HG03558 (cell line): ENCODE results near the gene RGPD3.
"Not testable (repeated sequence)": the region's sequence is repeated elsewhere in the genome, so short reads cannot be mapped to it uniquely, and the experiment has no call there.

ENCODE experiments used
- ATAC-seq: cut with Tn5 transposase; IDR thresholded peaks from one replicate; pipeline ENCODE4 v1.9.1; 2021; ENCODE audit warnings: moderate number of reproducible peaks; ENCODE audit not compliant: unreplicated experiment; ENCODE audit errors: extremely low read depth

RGPD3 gene

DNA sequence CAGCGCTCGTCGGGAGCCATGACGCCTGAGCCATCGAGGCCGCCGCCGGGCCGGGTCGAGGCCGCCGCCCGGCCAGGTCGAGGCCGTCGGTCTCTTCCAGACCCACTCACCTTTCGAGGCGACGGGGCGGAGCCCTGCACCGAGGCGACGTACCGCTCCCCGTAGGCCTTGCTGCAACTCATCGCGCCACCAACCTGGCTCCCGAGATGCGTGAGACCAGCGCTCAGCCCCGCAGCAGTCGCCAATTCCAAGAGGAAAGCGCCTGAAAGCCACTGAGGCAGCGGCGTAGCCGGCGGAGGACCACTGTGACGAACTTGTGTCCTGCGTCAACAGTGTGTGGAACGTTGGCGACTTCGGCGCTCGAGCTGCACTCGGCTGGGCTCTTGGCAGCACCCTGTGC is at the start of gene RGPD3:
Gene RGPD3 (minus strand): TSS at position 307 of the 400 bp plus-strand sequence. CDS start 125 bp downstream, at position 182.
- not testable (repeated sequence) for ATAC-seq

DNA sequence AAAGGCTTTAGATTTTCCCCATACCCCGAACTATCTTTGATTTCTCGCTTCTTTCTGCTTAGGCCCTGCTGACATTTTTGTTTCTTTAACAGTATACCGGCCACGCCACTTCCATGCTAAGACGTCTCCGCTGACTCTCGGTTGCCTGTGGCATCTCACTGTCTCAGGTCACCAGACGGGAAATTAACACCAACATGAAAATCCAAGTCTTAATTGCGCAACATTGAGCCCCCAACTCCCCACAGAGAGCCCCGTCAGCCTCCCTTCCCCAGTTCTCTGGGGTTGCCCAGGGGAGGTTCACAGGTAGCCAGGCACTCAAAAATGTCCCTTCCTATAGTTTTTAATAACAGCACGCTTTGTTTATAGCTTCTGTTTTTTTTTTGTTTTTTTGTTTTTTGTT is 49.1 kb upstream of the RGPD3 start:
- ATAC-seq = no peak

DNA sequence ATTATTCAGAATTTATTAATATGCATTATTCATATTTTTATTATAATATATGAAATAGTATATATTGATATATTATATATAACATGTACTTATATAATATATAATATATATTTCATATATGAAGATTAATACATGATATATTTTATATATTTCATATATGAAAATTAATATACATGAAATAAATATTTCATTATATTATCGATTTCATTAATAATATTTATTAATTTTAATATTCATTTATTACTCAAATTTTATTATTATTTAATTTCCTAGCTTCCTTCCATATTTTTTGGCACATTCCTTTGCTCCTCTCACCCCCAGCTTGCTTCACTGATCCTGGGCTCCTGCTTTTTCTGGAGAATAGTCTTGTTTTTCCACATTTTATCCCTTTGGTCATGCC is 48.7 kb upstream of the RGPD3 start:
- no peak for ATAC-seq

DNA sequence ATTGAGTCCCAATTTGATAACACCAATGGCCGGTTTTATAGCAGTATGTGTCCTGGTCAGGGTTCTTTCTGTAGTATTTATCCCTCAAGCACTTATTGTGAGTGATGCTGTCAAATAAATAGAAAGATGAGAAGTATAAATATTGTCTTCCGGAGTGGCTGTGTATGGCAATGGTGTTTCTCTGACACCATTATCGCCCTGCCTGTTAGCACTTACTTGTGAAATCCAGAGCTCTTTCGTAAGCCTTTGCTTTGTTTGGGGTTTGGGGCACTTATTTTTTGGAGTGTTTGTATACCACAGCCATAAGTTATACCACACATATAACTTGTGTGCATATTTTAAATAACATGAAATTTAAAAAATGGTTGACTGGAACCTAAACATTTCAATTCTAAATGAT is 48.2 kb upstream of the RGPD3 start:
- no peak for ATAC-seq

DNA sequence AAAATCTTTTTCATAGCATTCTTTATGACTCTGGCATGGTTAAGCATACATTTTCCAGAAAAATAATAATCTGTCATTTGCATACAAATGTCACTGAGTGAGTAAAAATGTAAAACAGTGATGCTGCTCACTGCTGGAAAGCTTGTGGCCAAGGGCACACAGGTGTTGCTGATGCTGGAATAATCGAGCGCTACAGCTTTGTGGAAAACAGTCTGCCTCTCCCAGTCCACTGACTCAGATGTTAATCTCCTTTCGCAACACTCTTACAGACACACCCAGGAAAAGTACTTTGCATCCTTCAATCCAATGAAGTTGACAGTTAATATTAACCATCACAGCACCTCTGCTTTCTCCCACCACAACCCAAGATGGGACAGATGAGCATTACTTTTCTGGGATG is 46.6 kb upstream of the RGPD3 start:
- not testable (repeated sequence) for ATAC-seq

DNA sequence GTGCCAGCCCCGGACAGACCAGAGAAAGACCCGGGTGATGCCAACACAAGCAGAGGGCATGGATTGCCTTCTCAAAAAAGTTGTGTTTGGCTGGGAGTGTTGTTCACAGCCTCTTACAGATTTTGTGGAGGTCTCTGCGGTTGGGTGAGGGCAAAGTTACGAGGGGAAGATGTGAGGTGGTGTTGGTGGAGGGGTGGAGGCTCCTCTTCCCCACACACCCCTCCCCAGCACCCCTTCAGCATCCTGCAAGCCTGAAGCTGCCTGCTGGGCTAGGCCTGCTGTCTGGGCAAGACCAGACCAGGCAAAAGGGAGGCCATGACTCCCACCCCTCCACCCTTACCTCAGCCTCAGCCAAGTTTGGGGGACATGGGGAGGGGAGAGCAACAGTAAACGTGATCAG is 45.2 kb upstream of the RGPD3 start:
- ATAC-seq = not testable (repeated sequence)

DNA sequence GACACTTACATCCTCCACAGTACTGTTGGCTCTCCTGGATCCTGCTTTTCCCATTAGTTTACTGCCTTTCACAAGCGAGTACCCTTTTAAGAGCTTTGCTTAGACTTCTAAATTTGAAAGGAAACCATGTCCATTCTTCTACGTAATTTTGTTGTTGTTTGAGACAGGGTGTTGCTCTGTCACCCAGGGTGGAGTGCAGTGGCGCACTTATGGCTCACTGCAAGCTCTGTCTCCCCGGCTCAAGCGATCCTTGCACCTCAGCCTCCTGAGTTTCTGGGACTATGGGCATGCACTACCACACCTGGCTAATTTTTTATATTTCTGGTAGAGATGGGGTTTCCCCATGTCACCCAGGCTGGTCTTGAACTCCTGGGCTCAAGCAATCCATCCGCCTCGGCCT is 43.7 kb upstream of the RGPD3 start:
- ATAC-seq = not testable (repeated sequence)

DNA sequence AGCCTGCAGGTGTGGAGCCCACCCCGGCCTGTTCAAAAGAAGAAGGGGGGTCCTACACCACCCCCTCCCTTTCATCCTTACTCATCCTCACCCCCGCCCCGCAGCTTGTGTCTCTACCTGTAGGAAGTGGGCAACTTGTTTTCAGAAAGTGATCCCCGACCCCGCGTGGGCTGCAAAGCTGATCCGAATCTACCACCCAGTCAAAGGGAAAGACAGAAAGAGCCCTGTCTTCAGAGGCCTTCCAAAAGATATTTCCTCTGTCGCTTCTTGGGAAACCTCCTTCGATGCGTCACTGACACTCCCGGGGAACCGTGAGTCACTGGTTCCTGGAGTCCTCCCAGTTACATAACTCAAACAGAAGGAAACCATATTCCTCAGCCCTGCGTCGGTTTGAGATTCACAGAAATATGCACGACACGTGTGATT is 43.3 kb upstream of the RGPD3 start:
- ATAC-seq = not testable (repeated sequence)

DNA sequence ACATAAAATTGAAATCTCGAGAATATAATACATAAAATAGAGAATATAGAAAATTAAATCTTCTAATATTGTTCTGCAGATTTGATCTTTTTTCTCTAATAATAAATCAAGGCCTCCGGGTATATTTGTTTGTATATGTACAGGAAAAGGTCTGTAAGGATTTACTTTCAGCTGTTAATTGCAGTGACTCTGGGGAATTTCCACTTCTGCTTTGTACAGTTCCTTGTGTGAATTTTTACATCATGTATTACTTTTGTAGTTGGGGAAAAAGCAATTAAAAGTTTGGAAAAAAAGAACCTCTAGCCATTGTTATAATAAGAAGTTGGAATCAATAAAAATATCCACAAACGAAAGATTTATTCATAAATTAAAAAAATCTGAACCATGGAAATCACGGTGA is 42.6 kb upstream of the RGPD3 start:
- ATAC-seq = not testable (repeated sequence)

DNA sequence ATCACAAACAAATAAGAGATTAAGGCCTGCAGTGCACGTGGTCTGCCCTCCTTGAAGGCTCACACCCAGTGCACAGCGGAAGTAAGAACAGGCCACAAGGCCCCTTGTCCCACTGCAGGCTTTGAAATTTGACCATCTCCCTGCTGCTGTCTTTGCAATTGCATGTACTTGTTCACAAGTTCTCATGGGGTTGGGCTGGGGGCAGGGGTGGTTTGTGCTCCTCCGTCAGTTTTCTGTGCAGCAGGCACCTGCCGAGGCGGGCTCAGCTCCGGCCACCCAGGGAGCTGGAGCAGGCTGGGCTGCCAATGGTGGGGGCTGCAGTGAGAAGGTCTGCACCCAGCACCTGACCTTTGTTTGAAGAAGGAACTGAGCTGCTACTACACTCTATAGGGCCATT is 41.2 kb upstream of the RGPD3 start:
- ATAC-seq = not testable (repeated sequence)

DNA sequence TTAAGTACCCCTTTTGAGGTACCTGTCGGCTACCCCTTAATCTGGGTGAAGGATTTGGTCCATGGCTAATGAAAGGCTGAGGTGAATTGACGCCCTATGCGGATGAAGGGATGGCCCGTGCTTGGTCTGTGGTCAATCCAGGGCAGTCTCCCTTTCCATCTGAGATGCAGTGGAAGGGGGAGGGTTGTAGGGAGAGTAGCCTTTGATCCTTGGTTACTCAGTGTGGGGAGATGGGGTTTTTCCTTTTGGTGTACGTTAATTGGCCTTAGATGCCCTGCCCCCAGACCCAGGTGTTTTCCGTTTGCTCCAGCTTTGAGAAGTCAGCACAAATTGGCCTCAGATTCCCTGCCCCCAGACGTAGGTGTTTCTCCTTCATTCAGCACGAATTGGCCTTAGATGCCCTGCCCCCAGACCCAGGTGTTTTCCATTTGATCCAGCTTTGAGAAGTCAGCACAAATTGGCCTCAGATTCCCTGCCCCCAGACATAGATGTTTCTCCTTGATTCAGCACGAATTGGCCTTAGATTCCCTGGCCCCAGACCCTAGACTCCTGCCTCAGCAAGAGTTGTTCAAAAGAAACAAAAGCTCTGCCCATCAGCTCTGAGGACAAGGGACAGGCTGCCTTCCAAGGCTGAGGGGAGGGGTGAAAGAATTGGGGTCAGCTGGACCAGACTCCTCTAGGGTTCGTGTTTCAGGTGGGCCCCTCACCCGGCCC is 40.6 kb upstream of the RGPD3 start:
- ATAC-seq = not testable (repeated sequence)

DNA sequence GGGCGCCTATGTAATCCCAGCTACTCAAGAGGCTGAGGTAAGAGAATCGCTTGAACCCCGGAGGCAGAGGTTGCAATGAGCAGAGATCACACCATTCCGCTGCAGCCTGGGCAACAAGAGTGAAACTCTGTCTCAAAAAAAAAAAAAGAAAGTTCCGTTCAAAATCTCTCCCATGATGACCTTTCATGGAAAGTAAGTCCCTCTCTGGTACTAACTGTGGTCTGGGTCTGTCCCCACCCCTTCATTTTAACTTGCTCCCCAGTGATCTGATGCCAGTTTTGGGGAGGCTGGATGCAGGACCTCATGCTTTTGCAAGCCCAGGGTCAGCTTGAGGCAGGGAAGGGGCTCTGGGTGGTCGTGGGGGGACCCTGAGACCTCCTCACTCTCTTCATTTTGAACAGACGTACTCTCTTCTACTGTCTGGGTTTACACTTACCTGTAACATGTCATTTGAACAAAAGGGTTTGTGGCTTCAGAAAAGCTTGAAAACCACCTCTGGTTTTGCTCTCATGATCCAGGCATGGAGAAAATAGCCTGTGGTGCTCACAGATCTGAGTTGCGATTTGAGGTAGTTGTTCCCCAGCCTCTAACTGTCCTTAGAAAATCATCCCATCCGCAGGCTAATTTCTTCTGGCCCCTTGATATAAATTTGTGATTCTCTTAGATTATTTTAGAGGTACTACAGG is 37.9 kb upstream of the RGPD3 start:
- ATAC-seq = not testable (repeated sequence)

DNA sequence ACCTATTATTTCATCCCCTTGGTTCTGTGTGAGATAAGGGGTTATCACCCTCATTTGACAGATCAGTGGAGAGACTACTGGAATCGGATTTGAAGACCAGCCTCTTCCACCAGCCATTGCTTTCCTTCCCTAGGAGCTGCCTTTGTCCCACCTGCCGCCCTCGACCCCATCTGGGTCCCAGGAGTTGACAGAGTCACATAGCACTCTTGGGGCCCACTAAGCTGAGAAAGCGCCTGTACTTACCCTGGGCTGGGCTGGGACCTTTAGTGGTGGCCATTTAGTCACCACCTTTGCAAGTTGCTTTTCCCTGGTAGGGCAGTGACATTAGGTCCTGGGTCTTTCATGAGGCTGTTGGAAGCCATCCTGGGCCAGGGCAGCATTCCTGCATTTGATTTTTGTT is 36.6 kb upstream of the RGPD3 start:
- ATAC-seq = not testable (repeated sequence)

DNA sequence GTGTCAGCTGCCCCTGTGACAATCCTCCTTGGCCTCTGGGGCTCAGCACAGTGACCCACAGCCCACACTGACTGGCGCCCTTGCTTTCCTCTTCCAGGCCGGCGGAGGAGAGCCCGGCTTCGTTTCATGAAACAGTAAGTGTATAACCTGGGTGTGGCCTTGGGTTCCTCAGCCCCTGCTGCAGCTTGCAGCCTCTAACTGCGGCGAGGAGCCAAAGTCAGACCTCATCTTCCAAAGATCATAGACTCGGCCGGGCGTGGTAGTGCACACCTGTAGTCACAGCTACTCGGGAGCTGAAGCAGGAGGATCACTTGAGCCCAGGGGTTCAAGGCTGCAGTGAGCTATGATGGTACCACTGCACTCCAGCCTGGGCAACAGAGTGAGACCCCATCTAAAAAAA is 36.0 kb upstream of the RGPD3 start:
- not testable (repeated sequence) for ATAC-seq

DNA sequence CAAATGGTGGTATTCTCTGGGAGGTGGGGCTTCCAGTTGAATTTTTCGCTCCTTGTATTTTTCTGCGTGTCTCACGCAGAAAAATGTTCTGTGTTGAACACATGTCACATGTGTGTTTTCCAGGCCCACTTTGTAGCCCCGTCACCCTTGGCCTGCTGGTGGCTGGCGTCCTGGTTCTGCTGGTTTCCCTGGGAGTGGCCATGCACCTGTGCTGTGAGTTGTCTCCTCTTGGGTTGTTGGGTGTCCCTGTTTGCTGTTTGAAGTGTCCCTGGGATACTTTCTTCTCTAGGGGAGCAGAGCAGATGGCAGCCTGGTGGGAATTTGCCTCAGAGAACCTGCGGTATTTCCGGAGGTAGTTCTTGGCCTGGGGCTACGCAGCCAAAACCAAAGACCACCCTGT is 34.1 kb upstream of the RGPD3 start:
- not testable (repeated sequence) for ATAC-seq

DNA sequence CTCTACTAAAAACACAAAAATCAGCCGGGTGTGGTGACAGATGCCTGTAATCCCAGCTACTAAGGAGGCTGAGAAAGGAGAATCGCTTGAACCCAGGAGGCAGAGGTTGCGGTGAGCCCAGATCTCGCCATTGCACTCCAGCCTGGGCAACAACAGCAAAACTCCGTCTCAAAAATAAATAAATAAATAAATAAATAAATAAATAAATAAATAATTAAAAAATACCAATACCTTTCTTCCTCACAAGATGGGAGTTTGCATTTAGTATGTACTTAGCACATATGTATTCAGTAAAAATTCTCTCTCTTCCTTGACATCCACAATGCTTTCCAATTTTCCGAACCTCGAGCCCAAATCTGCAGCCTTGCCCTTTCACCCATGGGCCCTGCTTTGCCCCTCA is 32.1 kb upstream of the RGPD3 start:
- ATAC-seq = not testable (repeated sequence)

DNA sequence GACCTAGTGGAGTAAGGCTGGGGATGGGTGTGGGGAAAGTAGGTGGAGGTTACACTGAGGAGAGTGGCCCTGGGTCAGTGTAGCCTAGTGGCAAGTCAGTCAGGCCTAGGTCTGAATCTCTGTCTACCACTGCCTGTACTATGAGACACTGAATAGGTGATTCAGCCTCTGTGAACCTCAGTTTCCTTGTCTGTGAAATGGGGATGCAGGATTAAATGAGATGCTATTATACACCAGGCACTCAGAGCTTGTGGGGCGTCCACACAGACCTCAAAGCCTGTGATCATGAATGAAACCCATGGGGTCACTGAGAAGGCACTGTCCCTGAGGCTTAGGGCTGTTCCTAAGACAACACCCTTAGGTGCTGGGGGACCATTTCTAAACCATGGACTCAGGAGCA is 30.3 kb upstream of the RGPD3 start:
- not testable (repeated sequence) for ATAC-seq

DNA sequence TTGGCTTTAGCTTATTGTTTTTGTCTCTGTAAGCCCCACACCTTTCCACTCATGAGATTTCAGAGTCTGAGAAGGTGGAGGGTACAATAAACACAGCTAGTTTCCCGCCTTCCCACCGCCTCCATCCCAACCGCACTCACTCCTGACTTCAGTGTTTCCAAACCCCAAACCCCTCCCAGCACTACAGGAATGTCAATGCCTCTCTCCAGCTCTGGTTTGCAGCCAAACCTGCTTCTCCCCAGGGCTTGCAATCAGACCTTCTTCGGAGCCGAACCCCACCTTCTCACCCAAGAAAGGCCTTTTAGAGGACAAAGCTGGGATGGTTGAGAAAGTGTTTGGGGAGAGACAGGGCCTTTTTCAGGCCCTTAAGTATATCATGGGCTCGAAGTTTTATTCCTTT is 24.7 kb upstream of the RGPD3 start:
- ATAC-seq = not testable (repeated sequence)

DNA sequence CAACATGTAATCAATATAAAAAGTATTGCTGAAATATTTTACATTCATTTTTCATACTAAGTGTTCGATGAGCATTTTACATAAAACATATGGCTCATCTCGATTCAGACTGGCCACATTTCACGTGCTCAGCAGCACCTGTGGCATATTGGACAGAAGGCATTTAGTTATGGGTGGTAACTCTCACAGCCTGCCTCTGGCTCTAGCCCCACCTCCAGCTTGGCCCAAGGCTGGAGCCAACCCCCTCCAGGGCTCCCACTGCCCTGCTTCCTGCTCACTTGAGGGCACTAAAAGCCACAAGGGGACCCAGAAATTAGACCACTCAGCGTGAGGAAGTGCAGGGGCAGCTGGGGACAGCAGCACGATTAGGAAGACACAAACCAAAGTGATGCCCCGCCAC is 24.2 kb upstream of the RGPD3 start:
- not testable (repeated sequence) for ATAC-seq

DNA sequence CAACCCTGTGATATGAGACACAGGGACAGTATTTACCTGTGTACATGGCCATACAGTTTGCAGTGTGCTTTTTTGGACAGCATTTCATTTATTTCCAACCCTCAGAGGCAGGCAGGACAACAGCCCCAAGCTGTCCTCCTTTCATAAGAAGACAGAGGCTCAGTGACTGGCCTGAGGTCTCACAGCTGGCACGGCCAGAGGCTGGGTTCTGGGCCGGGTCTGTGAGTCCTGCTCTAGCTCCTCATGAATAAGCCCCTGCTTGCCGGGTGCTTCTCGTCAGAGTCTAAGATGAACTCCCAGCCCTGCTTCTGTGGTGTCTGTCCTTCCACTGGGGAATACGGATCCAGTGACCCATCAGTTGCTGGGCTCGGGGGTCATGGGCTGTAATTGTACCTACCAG is 21.5 kb upstream of the RGPD3 start:
- not testable (repeated sequence) for ATAC-seq

DNA sequence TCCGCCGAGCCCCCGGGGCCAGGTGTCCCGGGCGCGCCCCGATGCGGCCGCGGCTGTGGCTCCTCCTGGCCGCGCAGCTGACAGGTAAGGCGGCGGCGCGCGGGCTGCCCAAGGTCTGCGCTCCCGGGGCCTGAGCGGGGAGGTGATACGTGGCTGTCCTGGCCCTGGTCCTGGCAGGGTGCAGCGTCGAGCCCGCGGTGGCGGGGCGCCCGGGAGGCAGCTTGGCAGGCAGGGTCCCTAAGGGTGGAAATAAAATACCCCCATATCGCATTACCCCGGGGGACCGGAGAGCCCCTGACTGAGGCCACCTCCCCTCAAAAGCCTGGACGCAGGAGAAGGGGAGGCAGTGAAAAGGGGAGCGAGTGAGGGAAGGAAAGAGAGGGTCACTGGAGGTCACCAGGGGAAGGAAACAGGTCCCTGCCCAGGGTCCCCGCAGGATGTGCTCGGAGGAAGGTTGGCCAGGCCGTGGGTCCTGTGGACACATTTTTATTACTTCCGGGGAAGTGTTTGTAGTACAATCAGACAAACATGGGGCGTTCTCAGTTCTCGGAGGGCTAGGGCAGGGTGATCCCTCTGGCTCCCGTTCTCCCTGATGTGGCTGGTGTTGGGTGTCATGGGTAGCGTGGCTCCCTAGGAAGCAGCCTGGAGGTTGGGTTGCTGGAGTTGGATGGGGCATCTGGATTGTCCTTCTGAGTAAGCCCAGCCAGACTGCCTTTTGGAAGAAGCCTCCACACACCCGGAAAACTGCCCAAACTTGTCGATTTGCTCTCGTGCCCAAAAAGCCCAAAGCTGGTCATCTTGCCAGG is 19.4 kb upstream of the RGPD3 start:
- ATAC-seq = not testable (repeated sequence)
